Neuronal stem cell (in vitro differentiated cells): Measurements from ENCODE around the gene DHRS11.

ENCODE experiments used
- DNase-seq: peaks from one replicate; pipeline ENCODE4 v3.0.0-alpha.2; 2013; ENCODE audit warnings: low spot score
- H2AFZ ChIP-seq: one replicate; pipeline ENCODE4 v1.6.1; 2013; ENCODE audit warnings: mild to moderate bottlenecking, low read length, inconsistent platforms
- H2AK5ac ChIP-seq: 2 replicates; pipeline ENCODE4 v1.6.1; 2013; ENCODE audit warnings: low read depth, mild to moderate bottlenecking, inconsistent platforms, low read length, moderate library complexity, mixed read lengths
- H2BK120ac ChIP-seq: 2 replicates; pipeline ENCODE4 v1.6.1; 2013; ENCODE audit warnings: low read depth, mild to moderate bottlenecking, inconsistent platforms, low read length, moderate library complexity, mixed read lengths
- H2BK12ac ChIP-seq: one replicate; pipeline ENCODE4 v1.6.1; 2013; ENCODE audit warnings: low read length, inconsistent platforms
- H2BK15ac ChIP-seq: 2 replicates; pipeline ENCODE4 v1.6.1; 2013; ENCODE audit warnings: mild to moderate bottlenecking, low read length, inconsistent platforms, mixed read lengths
- H2BK5ac ChIP-seq: one replicate; pipeline ENCODE4 v1.6.1; 2013; ENCODE audit warnings: inconsistent platforms, mild to moderate bottlenecking, low read length, moderate library complexity
- H3K14ac ChIP-seq: one replicate; pipeline ENCODE4 v1.6.1; 2013; ENCODE audit warnings: low read length, inconsistent platforms
- H3K18ac ChIP-seq: 2 replicates; pipeline ENCODE4 v1.6.1; 2013; ENCODE audit warnings: low read length, inconsistent platforms
- H3K23ac ChIP-seq: 2 replicates; pipeline ENCODE4 v1.6.1; 2013; ENCODE audit warnings: low read depth, mild to moderate bottlenecking, mixed read lengths, low read length, inconsistent platforms; ENCODE audit not compliant: poor library complexity
- H3K27ac ChIP-seq: replicated peaks from 3 replicates; pipeline ENCODE4 v1.5.1; 2013; ENCODE audit warnings: low read length, inconsistent platforms
- H3K27me3 ChIP-seq, 3 experiments: 2 replicates each; pipeline ENCODE4 v1.6.1; 2013; ENCODE audit warnings: low read length in 3 of 3, mild to moderate bottlenecking in 2 of 3, inconsistent platforms in 1 of 3, low read depth in 1 of 3, mixed read lengths in 1 of 3, moderate library complexity in 1 of 3; ENCODE audit not compliant: control insufficient read depth in 3 of 3, insufficient read depth in 3 of 3
- H3K36me3 ChIP-seq, 2 donors: replicated peaks in 1 of 2; 2 replicates each; pipeline ENCODE4 v1.6.1; 2013; ENCODE audit warnings: low read length in 2 of 2; ENCODE audit not compliant: control insufficient read depth in 2 of 2, insufficient read depth in 2 of 2
- H3K4ac ChIP-seq: 2 replicates; pipeline ENCODE4 v1.6.1; 2013; ENCODE audit warnings: inconsistent platforms, mild to moderate bottlenecking, low read length, moderate library complexity
- H3K4me1 ChIP-seq, 2 donors: 1 replicate in 1 of 2; 2 replicates in 1 of 2; pipeline ENCODE4 v1.6.1; 2013; ENCODE audit warnings: low read length in 2 of 2, low read depth in 1 of 2; ENCODE audit not compliant: control insufficient read depth in 2 of 2, insufficient read depth in 1 of 2
- H3K4me2 ChIP-seq: one replicate; pipeline ENCODE4 v1.6.1; 2013; ENCODE audit warnings: mild to moderate bottlenecking, low read length, inconsistent platforms; ENCODE audit not compliant: insufficient read depth, poor library complexity, severe bottlenecking
- H3K4me3 ChIP-seq, 2 donors: 2 replicates each; pipeline ENCODE4 v1.5.1; 2013; ENCODE audit warnings: low read length in 2 of 2, mild to moderate bottlenecking in 2 of 2, inconsistent platforms in 1 of 2, moderate library complexity in 1 of 2
- H3K79me1 ChIP-seq: one replicate; pipeline ENCODE4 v1.6.1; 2013; ENCODE audit warnings: low read depth, mild to moderate bottlenecking, inconsistent platforms, low read length, moderate library complexity
- H3K9ac ChIP-seq: one replicate; pipeline ENCODE4 v1.6.1; 2013; ENCODE audit warnings: mild to moderate bottlenecking, low read depth, low read length, inconsistent platforms; ENCODE audit not compliant: poor library complexity
- H3K9me3 ChIP-seq, 2 donors: replicated peaks in 1 of 2; 2 replicates each; pipeline versions ENCODE3 to v1.6.1; 2013; ENCODE audit warnings: low read length in 2 of 2, mild to moderate bottlenecking in 2 of 2, inconsistent platforms in 1 of 2, low read depth in 1 of 2, mixed read lengths in 1 of 2, moderate library complexity in 1 of 2; ENCODE audit not compliant: control insufficient read depth in 2 of 2, insufficient read depth in 1 of 2
- H4K8ac ChIP-seq: one replicate; pipeline ENCODE4 v1.6.1; 2013; ENCODE audit warnings: low read depth, mild to moderate bottlenecking, inconsistent platforms, low read length, moderate library complexity
- H4K91ac ChIP-seq: one replicate; pipeline ENCODE4 v1.6.1; 2013; ENCODE audit warnings: low read length, low read depth, mild to moderate bottlenecking, inconsistent platforms; ENCODE audit not compliant: poor library complexity
- WGBS, 2 donors: extraction: QIAGEN DNeasy Blood & Tissue Kit; methylation state at CpG; one replicate each; pipeline ENCODE4 v1.1.7; 2013; ENCODE audit warnings: missing lambda C conversion rate in 2 of 2, mixed read lengths in 1 of 2; ENCODE audit not compliant: insufficient read length in 2 of 2, insufficient replicate concordance in 1 of 2; ENCODE audit errors: extremely low coverage in 2 of 2; 5-methylcytosine and 5-hydroxymethylcytosine counted together

DHRS11 gene

GRCh38 chr17:36641331-36641876, 49.7 kb downstream of the DHRS11 start:
- no peak overlapping the region for H2AK5ac ChIP-seq
- peak overlapping the region; percentile 87 for H3K4me2 ChIP-seq
- no peak overlapping the region for H2BK5ac ChIP-seq
- no peak overlapping the region for H2BK120ac ChIP-seq
- no peaks in the 10 kb centered on the region for H3K36me3 ChIP-seq
- peak overlapping the region; percentile 35 to 78 for H3K4me3 ChIP-seq
- peaks cover 12 to 96% (median 40%) of the 10 kb centered on the region in 3 experiments for H3K27me3 ChIP-seq
- H3K18ac ChIP-seq, result peak overlapping the region; percentile 88
- H3K4me1 ChIP-seq, result peaks cover 4% of the 10 kb centered on the region in 2 donors
- no peaks in the 10 kb centered on the region for H3K79me1 ChIP-seq
- peak overlapping the region; percentile 79 for H3K9ac ChIP-seq
- DNase-seq, result no peak
- WGBS, 2 donors, result no CpG with 5 or more reads among the region's 43 CpGs
- H4K8ac ChIP-seq, result no peak overlapping the region
- no peak overlapping the region for H3K4ac ChIP-seq
- peak overlapping the region; percentile 4 for H2BK15ac ChIP-seq
- H3K23ac ChIP-seq, result peak overlapping the region; percentile 77
- H3K9me3 ChIP-seq, result peaks cover 0 to 4% of the 10 kb centered on the region in 2 donors
- peak overlapping the region; percentile 59 for H3K14ac ChIP-seq
- no peak overlapping the region for H4K91ac ChIP-seq
- H3K27ac ChIP-seq, result no peak overlapping the region
- H2AFZ ChIP-seq, result peak overlapping the region; percentile 93
- no peak overlapping the region for H2BK12ac ChIP-seq

- Histone ChIP-seq H3K4me2 (peak overlapping the region; percentile 87), H3K4me1 (peaks cover 4% of the 10 kb centered on the region in 2 donors), H2BK5ac (no peak overlapping the region), H3K9ac (peak overlapping the region; percentile 79), H3K27ac (no peak overlapping the region), H3K79me1 (no peaks in the 10 kb centered on the region), H3K23ac (peak overlapping the region; percentile 77), H4K8ac (no peak overlapping the region), H2AFZ (peak overlapping the region; percentile 93), H4K91ac (no peak overlapping the region), H3K4ac (no peak overlapping the region), H3K4me3 (peak overlapping the region; percentile 35 to 78), H3K18ac (peak overlapping the region; percentile 88), H2AK5ac (no peak overlapping the region), H2BK12ac (no peak overlapping the region), H3K36me3 (no peaks in the 10 kb centered on the region), H3K27me3 (peaks cover 12 to 96% (median 38%) of the 10 kb centered on the region in 3 experiments), H2BK120ac (no peak overlapping the region), H3K14ac (peak overlapping the region; percentile 59), H3K9me3 (peaks cover 0 to 4% of the 10 kb centered on the region in 2 donors), H2BK15ac (peak overlapping the region; percentile 49)
- no CpG with 5 or more reads among the region's 64 CpGs for WGBS, 2 donors
- no peak for DNase-seq
Observed at GRCh38 chr17:36641877-36642845, 50.5 kb downstream of the DHRS11 start.

GRCh38 chr17:36643086-36643685, 51.5 kb downstream of the DHRS11 start:
- H2BK15ac ChIP-seq, result no peak overlapping the region
- H3K18ac ChIP-seq, result no peak overlapping the region
- no peak overlapping the region for H3K14ac ChIP-seq
- no peak overlapping the region for H2BK5ac ChIP-seq
- H3K36me3 ChIP-seq, result no peaks in the 10 kb centered on the region
- no peak overlapping the region for H3K23ac ChIP-seq
- H3K27me3 ChIP-seq, result peaks cover 12 to 94% (median 38%) of the 10 kb centered on the region in 3 experiments
- peaks cover 4% of the 10 kb centered on the region in 2 donors for H3K4me1 ChIP-seq
- no peak overlapping the region for H3K9ac ChIP-seq
- peaks cover 0 to 4% of the 10 kb centered on the region in 2 donors for H3K9me3 ChIP-seq
- WGBS, 2 donors, result no CpG with 5 or more reads among the region's 3 CpGs
- H3K4me3 ChIP-seq, result no peak overlapping the region
- H2BK120ac ChIP-seq, result no peak overlapping the region
- H3K4ac ChIP-seq, result no peak overlapping the region
- no peak overlapping the region for H2AFZ ChIP-seq
- H2BK12ac ChIP-seq, result no peak overlapping the region
- H4K8ac ChIP-seq, result no peak overlapping the region
- no peak overlapping the region for H4K91ac ChIP-seq
- H3K4me2 ChIP-seq, result no peak overlapping the region
- H3K27ac ChIP-seq, result no peak overlapping the region
- DNase-seq, result no peak
- H3K79me1 ChIP-seq, result no peaks in the 10 kb centered on the region
- no peak overlapping the region for H2AK5ac ChIP-seq

GRCh38 chr17:36645422-36645821, 53.7 kb downstream of the DHRS11 start:
- H3K36me3 ChIP-seq, result no peaks in the 10 kb centered on the region
- H3K9me3 ChIP-seq, result peaks cover 0 to 2% of the 10 kb centered on the region in 2 donors
- H2BK12ac ChIP-seq, result no peak overlapping the region
- DNase-seq, result no peak
- no peak overlapping the region for H3K4me3 ChIP-seq
- H3K9ac ChIP-seq, result no peak overlapping the region
- H3K14ac ChIP-seq, result no peak overlapping the region
- WGBS, 2 donors, result no CpG with 5 or more reads among the region's 3 CpGs
- H2AK5ac ChIP-seq, result no peak overlapping the region
- no peak overlapping the region for H3K4ac ChIP-seq
- no peak overlapping the region for H4K8ac ChIP-seq
- H4K91ac ChIP-seq, result no peak overlapping the region
- peaks cover 12 to 90% (median 37%) of the 10 kb centered on the region in 3 experiments for H3K27me3 ChIP-seq
- H3K4me1 ChIP-seq, result peaks cover 4 to 18% of the 10 kb centered on the region in 2 donors
- H2BK5ac ChIP-seq, result no peak overlapping the region
- no peaks in the 10 kb centered on the region for H3K79me1 ChIP-seq
- no peak overlapping the region for H3K18ac ChIP-seq
- no peak overlapping the region for H3K23ac ChIP-seq
- no peak overlapping the region for H3K27ac ChIP-seq
- H2AFZ ChIP-seq, result no peak overlapping the region
- H2BK120ac ChIP-seq, result no peak overlapping the region
- H2BK15ac ChIP-seq, result no peak overlapping the region
- no peak overlapping the region for H3K4me2 ChIP-seq
